ENCODE results near the gene KCNIP4.

KCNIP4 gene

GRCh38 chr4:21554500-21554899 lies 394.1 kb downstream of the KCNIP4 start:
- H3K4me3 ChIP-seq (ENCODE audit: control insufficient read depth, low read depth, low read length) = no peak overlapping the region
- no peak for TF ChIP-seq CTCF (IDR thresholded peaks at IDR 0.05; ENCODE audit: control insufficient read depth, insufficient read depth, low read depth, low read length, missing control alignments)
- DNase-seq (ENCODE audit: low read depth) = no peak

GRCh38 chr4:21554066-21554465 lies 394.5 kb downstream of the KCNIP4 start:
- no peak for TF ChIP-seq CTCF (IDR thresholded peaks at IDR 0.05; ENCODE audit: control insufficient read depth, insufficient read depth, low read depth, low read length, missing control alignments)
- H3K4me3 ChIP-seq (ENCODE audit: control insufficient read depth, low read depth, low read length) = no peak overlapping the region

GRCh38 chr4:21552455-21552854 lies 396.1 kb downstream of the KCNIP4 start:
- DNase-seq (ENCODE audit: low read depth) = no peak
- no peak overlapping the region for H3K4me3 ChIP-seq (ENCODE audit: control insufficient read depth, low read depth, low read length)
- no peak for TF ChIP-seq CTCF (IDR thresholded peaks at IDR 0.05; ENCODE audit: control insufficient read depth, insufficient read depth, low read depth, low read length, missing control alignments)

More at GRCh38 chr4:21554066-21554465, 394.5 kb downstream of the KCNIP4 start:
- DNase-seq (ENCODE audit: low read depth) = no peak

- TF ChIP-seq CTCF (IDR thresholded peaks at IDR 0.05; ENCODE audit: control insufficient read depth, insufficient read depth, low read depth, low read length, missing control alignments) = no peak
- no peak overlapping the region for H3K4me3 ChIP-seq (ENCODE audit: control insufficient read depth, low read depth, low read length)
- DNase-seq (ENCODE audit: low read depth) = no peak
These were observed 403.6 kb downstream of the KCNIP4 start for GRCh38 chr4:21544955-21545354.

GRCh38 chr4:21544415-21544814 lies 404.2 kb downstream of the KCNIP4 start:
- TF ChIP-seq CTCF (IDR thresholded peaks at IDR 0.05; ENCODE audit: control insufficient read depth, insufficient read depth, low read depth, low read length, missing control alignments) = no peak
- no peak for DNase-seq (ENCODE audit: low read depth)

GRCh38 chr4:21543514-21543913 lies 405.1 kb downstream of the KCNIP4 start:
- DNase-seq (ENCODE audit: low read depth) = no peak
- H3K4me3 ChIP-seq (ENCODE audit: control insufficient read depth, low read depth, low read length) = no peak overlapping the region
- no peak for TF ChIP-seq CTCF (IDR thresholded peaks at IDR 0.05; ENCODE audit: control insufficient read depth, insufficient read depth, low read depth, low read length, missing control alignments)

More at GRCh38 chr4:21544415-21544814, 404.2 kb downstream of the KCNIP4 start:
- H3K4me3 ChIP-seq (ENCODE audit: control insufficient read depth, low read depth, low read length) = no peak overlapping the region

- no peak for DNase-seq (ENCODE audit: low read depth)
- no peak overlapping the region for H3K4me3 ChIP-seq (ENCODE audit: control insufficient read depth, low read depth, low read length)
- no peak for TF ChIP-seq CTCF (IDR thresholded peaks at IDR 0.05; ENCODE audit: control insufficient read depth, insufficient read depth, low read depth, low read length, missing control alignments)
These were observed 412.7 kb downstream of the KCNIP4 start for GRCh38 chr4:21535898-21536297.

Data from AG09309 (cell line).